Stimulated activated CD8-positive, alpha-beta memory T cell treated with anti-CD3 and anti-CD28 coated beads, Interleukin-12 subunit alpha, Interleukin-12 subunit beta, amount 100 ng/mL, for 24 hours (primary cell): ENCODE data around the gene TMEM61.
A peak's percentile ranks its signal among the peaks of the same experiment; 100 is the strongest.

Experiments used
- DNase-seq: peaks from one replicate; pipeline ENCODE4 v3.0.0-alpha.2; 2020; ENCODE audit errors: extremely low read depth

The TMEM61 gene

GRCh38 chr1:54985556-54985955 lies 5.1 kb downstream of the TMEM61 start:
- DNase-seq, result no peak

GRCh38 chr1:54986025-54986424 lies 5.6 kb downstream of the TMEM61 start:
- no peak for DNase-seq

- no peak for DNase-seq
Observed at GRCh38 chr1:54986533-54986932, 6.1 kb downstream of the TMEM61 start.

GRCh38 chr1:54987427-54987826 lies 7.0 kb downstream of the TMEM61 start:
- no peak for DNase-seq

GRCh38 chr1:54987919-54988705 lies 7.7 kb downstream of the TMEM61 start:
- no peak for DNase-seq

GRCh38 chr1:54988975-54989374 lies 8.5 kb downstream of the TMEM61 start:
- no peak for DNase-seq

- DNase-seq, result no peak
Observed at GRCh38 chr1:54989473-54989872, 9.0 kb downstream of the TMEM61 start.

GRCh38 chr1:54989968-54990810 lies 9.8 kb downstream of the TMEM61 start:
- no peak for DNase-seq

- DNase-seq, result no peak
Observed at GRCh38 chr1:54990916-54991315, 10.5 kb downstream of the TMEM61 start.

- no peak for DNase-seq
Observed at GRCh38 chr1:54991939-54992338, 11.5 kb downstream of the TMEM61 start.

GRCh38 chr1:54993140-54993539 lies 12.7 kb downstream of the TMEM61 start:
- no peak for DNase-seq

- no peak for DNase-seq
Observed at GRCh38 chr1:54994355-54994990, 14.0 kb downstream of the TMEM61 start.

- DNase-seq, result no peak
Observed at GRCh38 chr1:54995013-54995760, 14.8 kb downstream of the TMEM61 start.

- DNase-seq, result no peak
Observed at GRCh38 chr1:54995835-54996234, 15.4 kb downstream of the TMEM61 start.

- peak; percentile 50 for DNase-seq
Observed at GRCh38 chr1:54996359-54996868, 16.0 kb downstream of the TMEM61 start.

- DNase-seq, result no peak
Observed at GRCh38 chr1:54996869-54997710, 16.7 kb downstream of the TMEM61 start.

- no peak for DNase-seq
Observed at GRCh38 chr1:54997711-54997986, 17.2 kb downstream of the TMEM61 start.

- no peak for DNase-seq
Observed at GRCh38 chr1:54998100-54998499, 17.7 kb downstream of the TMEM61 start.

- DNase-seq, result no peak
Observed at GRCh38 chr1:54998677-54999076, 18.2 kb downstream of the TMEM61 start, which contains the start of gene BSND. TSS of gene BSND (plus strand) at chr1:54998933. CDS start at chr1:54999187, 254 bp downstream.
